Gastroesophageal sphincter (tissue), 3 donors: ENCODE measurements around the gene RAMP1.

Experiments
- POLR2A ChIP-seq, 2 donors: fragments of 450-650 bp; IDR thresholded peaks; one replicate each; pipeline ENCODE4 v1.6.1; 2017; ENCODE audit warnings: antibody characterized with exemption in 2 of 2, mild to moderate bottlenecking in 2 of 2, moderate library complexity in 1 of 2
- TF ChIP-seq, protein P1 (sequence below), 4 experiments: fragments of 200-600 bp in 2 of 4; fragments of 450-650 bp in 2 of 4; sonication (generic) in 1 of 4; IDR thresholded peaks; one replicate each; pipeline ENCODE4 v1.5.1; 2017 to 2019; ENCODE audit warnings: antibody characterized with exemption in 4 of 4, mild to moderate bottlenecking in 2 of 4, moderate library complexity in 2 of 4

GRCh38 chr2:237854295-237854694 is 5.1 kb upstream of the RAMP1 start:
- TF ChIP-seq, protein P1, sequence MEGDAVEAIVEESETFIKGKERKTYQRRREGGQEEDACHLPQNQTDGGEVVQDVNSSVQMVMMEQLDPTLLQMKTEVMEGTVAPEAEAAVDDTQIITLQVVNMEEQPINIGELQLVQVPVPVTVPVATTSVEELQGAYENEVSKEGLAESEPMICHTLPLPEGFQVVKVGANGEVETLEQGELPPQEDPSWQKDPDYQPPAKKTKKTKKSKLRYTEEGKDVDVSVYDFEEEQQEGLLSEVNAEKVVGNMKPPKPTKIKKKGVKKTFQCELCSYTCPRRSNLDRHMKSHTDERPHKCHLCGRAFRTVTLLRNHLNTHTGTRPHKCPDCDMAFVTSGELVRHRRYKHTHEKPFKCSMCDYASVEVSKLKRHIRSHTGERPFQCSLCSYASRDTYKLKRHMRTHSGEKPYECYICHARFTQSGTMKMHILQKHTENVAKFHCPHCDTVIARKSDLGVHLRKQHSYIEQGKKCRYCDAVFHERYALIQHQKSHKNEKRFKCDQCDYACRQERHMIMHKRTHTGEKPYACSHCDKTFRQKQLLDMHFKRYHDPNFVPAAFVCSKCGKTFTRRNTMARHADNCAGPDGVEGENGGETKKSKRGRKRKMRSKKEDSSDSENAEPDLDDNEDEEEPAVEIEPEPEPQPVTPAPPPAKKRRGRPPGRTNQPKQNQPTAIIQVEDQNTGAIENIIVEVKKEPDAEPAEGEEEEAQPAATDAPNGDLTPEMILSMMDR (IDR thresholded peaks at IDR 0.05), result no peak
- TF ChIP-seq POLR2A (IDR thresholded peaks at IDR 0.05), result no peak
